Retinal pigment epithelial cell (primary cell): Measurements from ENCODE around the gene PTPRN2.

Experiments
- DNase-seq: peaks from one replicate; pipeline ENCODE4 v3.0.0-alpha.2; 2010; ENCODE audit warnings: low read depth
- H3K4me3 ChIP-seq: 2 replicates; pipeline ENCODE4 v1.5.1; 2011; ENCODE audit warnings: mild to moderate bottlenecking, low read length, control low read depth, moderate library complexity
- CTCF ChIP-seq: conservative IDR thresholded peaks from 2 replicates; pipeline ENCODE4 v1.5.1; 2011; ENCODE audit warnings: low read depth, low read length, control low read depth, inconsistent platforms

PTPRN2 gene

GRCh38 chr7:157555944-157556641 is 1031.5 kb downstream of the PTPRN2 start:
- H3K4me3 ChIP-seq: no peak overlapping the region
- no peak for DNase-seq
- TF ChIP-seq CTCF: no peak

- DNase-seq: no peak
- TF ChIP-seq CTCF: no peak
- H3K4me3 ChIP-seq: no peak overlapping the region
Measured at GRCh38 chr7:157555313-157555712, 1032.3 kb downstream of the PTPRN2 start.

GRCh38 chr7:157554393-157555238 is 1033.0 kb downstream of the PTPRN2 start:
- no peak overlapping the region for H3K4me3 ChIP-seq
- no peak for DNase-seq
- TF ChIP-seq CTCF: no peak

- TF ChIP-seq CTCF: no peak
- no peak overlapping the region for H3K4me3 ChIP-seq
- DNase-seq: no peak
Measured at GRCh38 chr7:157553256-157553655, 1034.4 kb downstream of the PTPRN2 start.

- DNase-seq: no peak
- TF ChIP-seq CTCF: no peak
- H3K4me3 ChIP-seq: no peak overlapping the region
Measured at GRCh38 chr7:157552295-157552993, 1035.2 kb downstream of the PTPRN2 start.

GRCh38 chr7:157551325-157552070 is 1036.1 kb downstream of the PTPRN2 start:
- H3K4me3 ChIP-seq: no peak overlapping the region
- TF ChIP-seq CTCF: no peak
- no peak for DNase-seq
